IMR-90 (cell line): ENCODE data around the gene SSNA1. TPM values are rescaled to one million over a fixed set of nuclear protein-coding genes. Genes with fewer than 3 reads are reported as not detected.

Source experiments
- ATAC-seq: fragments of 200-7000 bp; cut with Tn5 transposase; 2 replicates; pipeline ENCODE4 v1.9.1; 2020; ENCODE audit warnings: low read depth, mild to moderate bottlenecking, moderate library complexity
- BruUV-seq: library from RNA; stranded (reverse); fragments of 400-500 nt; replicated peaks from 2 replicates; lab custom pipeline; 2021; lab: Mats Ljungman, UMichigan
- CTCF ChIA-PET: fragments of 300-600 bp; formaldehyde crosslinking; extraction: SDS; loops from one replicate; lab custom pipeline; 2021; ENCODE audit warnings: antibody characterized with exemption; lab: Yijun Ruan, JAX
- POLR2A ChIA-PET: fragments of 300-600 bp; sonication (Branson Sonifier 250); formaldehyde crosslinking; loops from one replicate; lab custom pipeline; 2022; ENCODE audit warnings: antibody characterized with exemption; ENCODE audit not compliant: unreplicated experiment; lab: Charles Lee
- DNase-seq: peaks from one replicate; pipeline ENCODE4 v3.0.0; 2013
- H2AFZ ChIP-seq: replicated peaks from 2 replicates; pipeline ENCODE3; 2013; ENCODE audit warnings: low read length, mild to moderate bottlenecking; ENCODE audit not compliant: poor library complexity
- H2AK5ac ChIP-seq: 2 replicates; pipeline ENCODE4 v1.6.1; 2013; ENCODE audit warnings: low read depth, low read length, inconsistent platforms
- H2AK9ac ChIP-seq: replicated peaks from 2 replicates; pipeline ENCODE3; 2013; ENCODE audit warnings: mild to moderate bottlenecking, low read depth, low read length, moderate library complexity; ENCODE audit not compliant: poor library complexity
- H2BK120ac ChIP-seq: 2 replicates; pipeline ENCODE4 v1.6.1; 2013; ENCODE audit warnings: low read depth, low read length, inconsistent platforms
- H2BK15ac ChIP-seq: 3 replicates; pipeline ENCODE4 v1.6.1; 2013; ENCODE audit warnings: low read depth, low read length, inconsistent platforms
- H2BK20ac ChIP-seq: 2 replicates; pipeline ENCODE4 v1.6.1; 2013; ENCODE audit warnings: low read depth, mild to moderate bottlenecking, inconsistent platforms, low read length, moderate library complexity
- H2BK5ac ChIP-seq: 2 replicates; pipeline ENCODE4 v1.6.1; 2013; ENCODE audit warnings: mild to moderate bottlenecking, low read depth, low read length, inconsistent platforms; ENCODE audit not compliant: poor library complexity, severe bottlenecking
- H3K14ac ChIP-seq: replicated peaks from 2 replicates; pipeline ENCODE4 v1.6.1; 2013; ENCODE audit warnings: low read depth, low read length, inconsistent platforms
- H3K18ac ChIP-seq: 2 replicates; pipeline ENCODE4 v1.6.1; 2013; ENCODE audit warnings: low read depth, low read length, control low read depth
- H3K23ac ChIP-seq: 2 replicates; pipeline ENCODE4 v1.6.1; 2013; ENCODE audit warnings: low read depth, low read length, inconsistent platforms
- H3K27ac ChIP-seq: 2 replicates; pipeline ENCODE4 v1.5.1; 2013; ENCODE audit warnings: mild to moderate bottlenecking, control low read depth, low read length; ENCODE audit not compliant: insufficient read depth
- H3K27me3 ChIP-seq: 2 replicates; pipeline ENCODE4 v1.6.1; 2013; ENCODE audit warnings: low read length; ENCODE audit not compliant: control insufficient read depth, insufficient read depth
- H3K36me3 ChIP-seq: 2 replicates; pipeline ENCODE4 v1.6.1; 2013; ENCODE audit warnings: low read length, mixed read lengths; ENCODE audit not compliant: control insufficient read depth, insufficient read depth
- H3K4ac ChIP-seq: 2 replicates; pipeline ENCODE4 v1.6.1; 2013; ENCODE audit warnings: low read depth, low read length, inconsistent platforms
- H3K4me1 ChIP-seq: 2 replicates; pipeline ENCODE4 v1.6.1; 2013; ENCODE audit warnings: low read length, mixed read lengths; ENCODE audit not compliant: control insufficient read depth, insufficient read depth
- H3K4me2 ChIP-seq: 2 replicates; pipeline ENCODE4 v1.6.1; 2013; ENCODE audit warnings: low read depth, mild to moderate bottlenecking, control low read depth, low read length, moderate library complexity
- H3K4me3 ChIP-seq: 2 replicates; pipeline ENCODE4 v1.5.1; 2013; ENCODE audit warnings: low read depth, mild to moderate bottlenecking, control low read depth, low read length, moderate library complexity; ENCODE audit not compliant: insufficient read depth
- H3K56ac ChIP-seq: 2 replicates; pipeline ENCODE4 v1.6.1; 2013; ENCODE audit warnings: low read length, inconsistent platforms; ENCODE audit not compliant: insufficient read depth; ENCODE audit errors: extremely low read depth
- H3K79me1 ChIP-seq, 2 experiments: 2 replicates each; pipeline ENCODE4 v1.6.1; 2013; ENCODE audit warnings: low read length in 2 of 2, inconsistent platforms in 1 of 2, low read depth in 1 of 2
- H3K9ac ChIP-seq: 2 replicates; pipeline ENCODE4 v1.6.1; 2013; ENCODE audit warnings: low read depth, low read length, control low read depth
- H3K9me1 ChIP-seq: 2 replicates; pipeline ENCODE4 v1.6.1; 2013; ENCODE audit warnings: low read length, inconsistent platforms; ENCODE audit not compliant: insufficient read depth
- H3K9me3 ChIP-seq: 2 replicates; pipeline ENCODE4 v1.6.1; 2013; ENCODE audit warnings: low read length; ENCODE audit not compliant: control insufficient read depth, insufficient read depth
- H4K20me1 ChIP-seq: 2 replicates; pipeline ENCODE4 v1.6.1; 2013; ENCODE audit warnings: low read length, inconsistent platforms; ENCODE audit not compliant: insufficient read depth
- H4K5ac ChIP-seq: 2 replicates; pipeline ENCODE4 v1.6.1; 2013; ENCODE audit warnings: mild to moderate bottlenecking, low read depth, low read length, control low read depth
- H4K8ac ChIP-seq, 2 experiments: 2 replicates each; pipeline ENCODE4 v1.6.1; 2013; ENCODE audit warnings: low read depth in 2 of 2, low read length in 2 of 2, control low read depth in 1 of 2, inconsistent platforms in 1 of 2
- H4K91ac ChIP-seq: 2 replicates; pipeline ENCODE4 v1.6.1; 2013; ENCODE audit warnings: low read depth, low read length, inconsistent platforms; ENCODE audit not compliant: insufficient read depth
- CEBPB ChIP-seq: IDR thresholded peaks from 2 replicates; pipeline ENCODE4 v1.6.1; 2012; ENCODE audit warnings: low read depth, low read length, improper control_type of control experiment
- CHD1 ChIP-seq: IDR thresholded peaks from 2 replicates; pipeline ENCODE4 v1.6.1; 2012; ENCODE audit warnings: low read depth, low read length, improper control_type of control experiment
- CTCF ChIP-seq: conservative IDR thresholded peaks from 2 replicates; pipeline ENCODE4 v1.5.1; 2012; ENCODE audit warnings: mild to moderate bottlenecking, low read depth, low read length, improper control_type of control experiment
- FOS ChIP-seq: fragments of 150-350 bp; IDR thresholded peaks from 2 replicates; pipeline ENCODE4 v1.6.1; 2016; ENCODE audit warnings: low read depth, low read length
- MAFK ChIP-seq: IDR thresholded peaks from 2 replicates; pipeline ENCODE4 v1.6.1; 2012; ENCODE audit warnings: low read depth, low read length, improper control_type of control experiment
- MXI1 ChIP-seq: IDR thresholded peaks from 2 replicates; pipeline ENCODE4 v1.6.1; 2012; ENCODE audit warnings: low read depth, mild to moderate bottlenecking, low read length, moderate library complexity, borderline replicate concordance
- NFE2L2 ChIP-seq: fragments of 150-350 bp; IDR thresholded peaks from 2 replicates; pipeline ENCODE4 v1.6.1; 2016; ENCODE audit warnings: low read depth, mild to moderate bottlenecking, low read length
- RAD21 ChIP-seq: IDR thresholded peaks from 2 replicates; pipeline ENCODE4 v1.6.1; 2012; ENCODE audit warnings: low read length, improper control_type of control experiment
- RCOR1 ChIP-seq: IDR thresholded peaks from 2 replicates; pipeline ENCODE4 v1.6.1; 2012; ENCODE audit warnings: mild to moderate bottlenecking, low read length, improper control_type of control experiment; ENCODE audit not compliant: insufficient replicate concordance
- SMC3 ChIP-seq: fragments of 150-350 bp; IDR thresholded peaks from 2 replicates; pipeline ENCODE4 v1.6.1; 2016; ENCODE audit warnings: low read depth, mild to moderate bottlenecking, antibody characterized with exemption, low read length, moderate library complexity
- USF2 ChIP-seq: fragments of 150-350 bp; IDR thresholded peaks from 2 replicates; pipeline ENCODE4 v1.6.1; 2017; ENCODE audit warnings: mild to moderate bottlenecking, antibody characterized with exemption, low read length, low read depth
- WGBS, 2 experiments: methylation state at CpG; one replicate each; pipeline versions ENCODE4 v1.1.5 to v1.1.7; 2013; ENCODE audit warnings: missing lambda C conversion rate in 2 of 2; ENCODE audit not compliant: insufficient read length in 1 of 2; ENCODE audit errors: extremely low coverage in 2 of 2; 5-methylcytosine and 5-hydroxymethylcytosine counted together
- dilution Hi-C: fragments of 300-500 bp; cut with HindIII; formaldehyde crosslinking; loops from one replicate; pipeline ENCODE4 v1.14.3; 2018; ENCODE audit warnings: low sequenced_read_pairs; ENCODE audit not compliant: unreplicated experiment
- in situ Hi-C: fragments of 300-500 bp; cut with MboI; formaldehyde crosslinking; loops from 3 replicates; pipeline ENCODE4 v1.14.3; 2019; ENCODE audit warnings: low sequenced_read_pairs, inconsistent platforms, mixed read lengths
- intact Hi-C: fragments of 100-400 bp; cut with micrococcal nuclease; formaldehyde crosslinking; loops from 2 replicates; pipeline ENCODE4 v1.10.0; 2022
- polyA plus RNA-seq, 3 experiments: library from polyadenylated mRNA; depleted of rRNA; stranded (reverse); fragments of >200 nt; gene quantifications; 2 replicates each; pipeline ENCODE4 v1.2.3, GENCODE V29; 2012; ENCODE audit warnings: low replicate concordance in 1 of 3
- total RNA-seq: library from RNA; depleted of rRNA; stranded (reverse); fragments of >200 nt; gene quantifications from 2 replicates; pipeline ENCODE4 v1.2.3, GENCODE V29; 2012

The SSNA1 gene
- total and polyA plus RNA-seq, 2 of the 4 experiments (the other 2 are of a cell fraction), result 55.7 to 86.7 TPM

- Histone ChIP-seq H3K27me3 (no peaks in the 10 kb centered on the region), H3K9me3 (no peaks in the 10 kb centered on the region), H3K27ac (no peak overlapping the region), H3K9me1 (no peaks in the 10 kb centered on the region), H3K4me3 (no peak overlapping the region), H3K23ac (no peak overlapping the region), H2AK5ac (no peak overlapping the region), H4K8ac (no peak overlapping the region), H2BK15ac (no peak overlapping the region), H3K56ac (no peak overlapping the region), H3K4me2 (no peak overlapping the region), H2AFZ (no peak overlapping the region), H3K9ac (no peak overlapping the region), H3K18ac (no peak overlapping the region), H3K4ac (no peak overlapping the region), H2BK5ac (no peak overlapping the region), H3K36me3 (peaks cover 28% of the 10 kb centered on the region), H3K14ac (no peak overlapping the region), H4K91ac (no peak overlapping the region), H2AK9ac (no peak overlapping the region), H2BK120ac (no peak overlapping the region), H3K79me1 (peaks cover 5 to 74% of the 10 kb centered on the region in 2 experiments), H4K5ac (no peak overlapping the region), H2BK20ac (no peak overlapping the region), H4K20me1 (peaks cover 31% of the 10 kb centered on the region), H3K4me1 (peaks cover 16% of the 10 kb centered on the region)
- DNase-seq, result no peak
- no peak for TF ChIP-seq NFE2L2
- TF ChIP-seq SMC3, result no peak
- TF ChIP-seq RCOR1, result no peak
- TF ChIP-seq MAFK, result no peak
- no peak for TF ChIP-seq CHD1
- TF ChIP-seq CEBPB, result no peak
- TF ChIP-seq USF2, result no peak
- TF ChIP-seq RAD21, result no peak
- TF ChIP-seq FOS, result no peak
- no peak for TF ChIP-seq CTCF
- no peak for TF ChIP-seq MXI1
- no peak for ATAC-seq
- BruUV-seq, result no TSS peak
- intact Hi-C loops, result no loop called here
- WGBS, 2 experiments, result 87% methylated on average over 9 of the region's 22 CpGs; no CpG with 5 or more reads in 1 of the 2 experiments
- ChIA-PET CTCF (no interaction called here), POLR2A (no interaction called here)
- dilution Hi-C loops, result no loop called here
- in situ Hi-C loops, result no loop called here
Observed at GRCh38 chr9:137191691-137192447, 3.4 kb downstream of the SSNA1 start.
